CD4-positive, alpha-beta T cell treated with Interleukin-15 for 4 hours (primary cell): ENCODE results near the gene CRYBG3.
A peak's percentile ranks its signal among the peaks of the same experiment; 100 is the strongest.

Experiments
- DNase-seq: peaks from one replicate; pipeline ENCODE4 v3.0.0-alpha.2; 2020; ENCODE audit warnings: low spot score

CRYBG3 gene

DNA sequence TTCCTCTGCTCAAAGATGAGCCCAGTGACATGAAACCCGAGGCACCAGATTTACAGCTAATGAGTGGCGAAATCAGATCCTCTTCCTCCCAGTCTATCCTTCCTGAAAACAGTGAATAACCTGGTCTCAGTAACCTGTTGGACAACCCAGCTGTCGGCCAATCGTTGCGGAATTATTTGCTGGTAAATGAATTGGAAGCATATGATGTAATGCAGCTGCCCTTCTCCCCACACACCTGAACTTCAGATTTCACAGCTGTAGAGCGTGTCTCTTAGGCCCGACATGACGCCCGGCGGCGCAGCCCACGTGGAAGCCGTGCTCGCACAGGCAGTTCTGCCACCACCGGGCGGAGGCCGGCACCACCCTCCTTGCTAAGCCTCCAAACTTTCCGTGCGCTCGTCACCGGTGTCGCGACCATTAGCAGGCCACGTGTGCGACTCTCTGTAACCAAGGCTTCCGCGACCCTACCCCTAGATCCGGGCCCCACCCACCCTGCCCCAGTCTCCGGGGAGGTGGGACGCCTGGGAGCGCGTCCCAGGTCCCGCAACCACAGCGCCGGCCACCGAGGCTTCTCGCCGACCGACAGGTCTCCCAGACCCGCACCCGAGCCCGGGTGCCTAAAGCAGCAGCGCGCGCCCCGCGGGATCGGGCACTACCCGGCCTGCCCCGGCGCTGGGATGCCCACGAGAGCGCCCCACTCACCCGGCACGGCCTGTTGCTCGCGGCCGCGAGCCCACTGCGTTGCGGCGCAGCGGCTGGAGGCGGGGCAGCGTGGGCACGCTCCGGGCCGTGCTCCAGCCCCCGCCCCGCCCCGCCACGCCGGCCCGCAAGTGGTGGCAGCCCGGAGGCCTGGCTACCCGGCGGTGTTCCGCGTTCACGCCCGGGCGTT, 150.1 kb downstream of the CRYBG3 start, which contains the start of gene RIOX2:
RIOX2 (minus strand) TSS at position 753 of the 889 bp plus-strand sequence. CDS start 4,838 bp downstream, outside the sequence.
- peak; percentile 72 for DNase-seq

DNA sequence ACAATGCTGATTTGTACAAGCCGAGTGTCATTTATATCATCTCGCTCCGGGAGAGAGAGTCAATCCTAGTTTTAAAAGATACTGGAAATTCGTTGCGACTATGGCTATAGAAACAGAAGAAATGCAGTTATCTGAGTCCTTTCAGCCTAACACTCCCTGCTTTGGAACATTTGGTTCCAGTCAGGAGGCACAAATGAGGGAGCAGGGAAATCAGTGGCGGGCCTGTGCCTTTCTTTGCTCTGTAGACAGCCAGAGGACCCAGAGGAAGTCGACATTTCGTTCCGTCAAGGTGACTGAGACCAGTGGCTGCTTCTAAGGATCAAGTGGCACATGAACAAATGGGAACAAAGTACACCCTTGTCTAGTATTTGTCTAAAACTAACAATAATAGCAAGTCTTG, 151.2 kb downstream of the CRYBG3 start:
- DNase-seq, result no peak

DNA sequence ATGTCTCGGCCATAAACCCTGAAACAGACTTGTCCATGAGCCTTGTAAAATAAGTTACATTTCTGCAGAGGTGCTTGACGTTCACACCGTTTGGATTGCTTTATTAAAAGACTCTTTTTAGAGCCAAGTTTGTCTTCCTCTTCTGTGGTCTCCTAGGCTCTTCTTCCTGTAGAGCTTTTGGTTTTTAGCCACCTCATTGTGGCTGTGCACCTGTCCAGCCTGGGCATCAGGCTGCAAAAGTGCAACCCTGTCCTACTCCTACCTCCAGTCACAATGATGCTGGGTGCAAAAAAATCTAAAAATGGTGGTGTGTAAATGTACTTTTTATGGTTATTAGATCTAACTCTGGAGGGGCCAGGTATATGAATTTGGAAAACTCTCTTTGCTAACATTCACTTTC, 153.2 kb downstream of the CRYBG3 start:
- DNase-seq, result no peak

DNA sequence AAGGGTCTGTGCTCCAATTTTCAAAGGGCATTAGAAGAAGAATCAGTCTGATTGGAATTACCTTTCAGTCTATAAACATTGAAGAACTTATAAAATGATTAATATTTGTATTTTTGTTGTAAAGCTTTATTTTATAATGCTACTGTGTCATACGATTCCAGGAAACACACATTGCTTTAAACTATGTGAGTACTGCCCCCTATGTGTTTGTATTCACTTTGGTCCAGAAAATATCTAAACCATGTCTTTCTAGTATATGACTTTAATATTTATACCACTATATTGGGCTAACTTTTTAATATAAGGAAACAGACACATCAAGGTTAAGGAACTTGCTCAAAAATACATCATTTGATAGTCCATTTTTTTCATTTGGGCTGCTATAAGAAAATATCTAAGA, 153.7 kb downstream of the CRYBG3 start:
- no peak for DNase-seq

DNA sequence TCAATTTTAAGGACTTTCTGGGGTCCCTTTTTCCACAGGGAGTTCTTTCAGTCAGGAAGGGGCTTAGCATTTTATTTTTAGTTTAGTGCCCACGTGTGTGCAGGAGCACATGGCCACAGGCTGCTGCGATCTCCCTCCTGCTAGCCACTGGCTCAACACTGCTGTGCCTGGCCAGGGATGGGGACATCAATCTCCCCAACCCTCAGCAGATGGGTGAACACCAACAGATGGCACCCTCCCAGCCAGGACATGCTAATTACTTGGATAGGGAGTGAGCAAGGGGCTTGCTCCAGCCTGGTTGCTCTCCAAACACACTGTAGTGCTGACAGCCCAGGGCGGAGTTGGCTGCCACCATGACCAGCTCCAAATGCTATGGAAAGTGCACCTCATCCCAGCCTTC, 157.8 kb downstream of the CRYBG3 start:
- no peak for DNase-seq

DNA sequence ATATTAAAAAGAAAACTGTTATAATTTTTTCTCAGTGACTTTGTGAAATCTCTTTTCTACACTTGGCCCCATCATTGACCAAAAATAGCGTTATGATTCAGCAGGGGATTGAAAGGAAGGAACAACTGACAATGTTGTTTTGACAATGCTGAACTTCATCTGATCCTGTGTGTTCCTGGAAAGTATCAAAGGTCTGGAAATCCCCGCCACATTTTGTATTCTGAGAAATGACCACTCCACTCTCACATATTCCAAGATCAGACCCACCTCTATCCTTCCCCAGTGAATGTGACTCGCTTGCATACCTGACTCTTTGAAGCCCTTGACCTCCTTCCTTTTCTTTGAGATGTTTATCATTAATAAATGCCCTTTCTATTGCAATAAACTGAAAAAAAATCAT, 160.1 kb downstream of the CRYBG3 start:
- DNase-seq, result no peak

DNA sequence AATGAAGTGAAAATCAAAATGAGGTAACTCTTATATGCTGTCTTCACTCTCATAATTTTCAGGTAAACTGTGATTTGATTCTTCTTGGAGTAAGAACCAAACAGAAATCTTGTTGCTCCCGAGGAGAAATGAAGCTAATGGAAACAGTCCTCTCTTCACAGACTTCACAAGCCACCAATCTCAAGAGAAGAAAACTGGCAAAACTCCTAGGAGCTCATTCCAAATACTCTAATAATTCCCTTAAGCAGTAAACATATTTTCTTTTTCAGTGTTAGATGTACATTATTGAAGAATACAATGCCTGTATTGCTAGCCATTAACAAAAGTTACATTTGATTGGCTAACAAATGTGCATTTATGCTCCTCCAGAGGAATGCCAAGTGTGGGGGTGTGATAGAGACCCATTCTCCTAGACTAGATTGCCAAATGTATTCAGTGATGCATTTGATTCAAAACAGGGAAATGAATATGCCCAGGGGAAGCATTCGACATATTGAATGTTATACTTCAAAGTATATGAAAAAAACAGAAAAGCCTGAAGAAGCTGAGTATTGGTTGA, 162.2 kb downstream of the CRYBG3 start:
- no peak for DNase-seq

DNA sequence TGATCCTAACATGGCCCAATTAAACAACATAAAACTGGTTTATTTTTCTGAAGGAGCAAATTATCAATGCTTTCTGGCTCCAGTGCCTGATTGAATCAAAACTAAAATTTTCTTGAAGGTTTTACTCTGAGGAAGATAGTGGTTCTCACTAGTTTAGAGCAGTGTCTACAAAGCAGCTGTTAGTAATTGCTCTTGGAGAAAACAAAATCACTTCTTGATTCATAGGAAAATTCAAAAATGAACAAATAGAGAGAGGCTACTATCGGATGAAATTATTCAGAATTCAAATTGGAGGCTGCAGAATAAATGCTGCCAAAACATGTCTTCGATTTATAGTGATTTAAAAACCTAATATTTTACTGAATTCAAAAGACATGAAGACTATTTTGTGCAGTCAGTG, 165.5 kb downstream of the CRYBG3 start:
- DNase-seq, result no peak

DNA sequence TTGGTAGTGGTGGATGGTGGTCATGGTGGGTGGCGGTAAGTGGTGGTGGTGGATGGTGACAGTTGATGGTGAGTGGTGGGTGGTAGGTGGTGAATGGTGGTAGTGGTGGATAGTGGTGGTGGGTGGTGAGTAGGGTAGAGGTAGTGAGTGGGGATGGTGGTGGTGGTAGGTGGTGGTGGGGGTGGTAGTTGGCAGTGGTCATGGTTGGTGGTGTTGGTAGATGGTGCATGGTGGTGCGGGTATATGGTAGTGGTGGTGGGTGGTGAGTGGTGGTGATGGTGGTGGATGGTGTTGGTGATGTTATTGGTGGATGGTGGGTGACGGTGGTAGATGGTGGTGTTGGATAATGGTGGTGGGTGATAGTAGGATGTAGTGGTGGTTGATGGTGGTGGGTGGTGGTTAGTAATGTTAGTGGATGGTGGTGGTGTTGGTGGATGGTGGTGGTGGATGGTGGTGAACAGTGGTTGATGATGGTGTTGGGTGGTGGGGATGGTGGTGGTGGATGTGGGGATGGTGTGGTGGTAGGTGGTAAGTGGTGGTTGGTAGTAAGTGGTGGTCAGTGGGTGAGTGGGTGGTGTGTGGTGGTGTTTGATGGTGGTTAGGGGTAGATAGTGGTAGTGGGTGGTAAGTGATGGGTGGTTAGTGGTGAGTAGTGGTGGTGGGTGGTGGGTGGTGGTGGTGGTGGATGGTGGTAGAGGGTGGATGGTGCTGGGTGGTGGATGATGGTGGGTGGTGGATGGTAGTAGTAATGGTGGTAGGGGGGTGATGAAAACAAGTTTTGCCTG, 167.2 kb downstream of the CRYBG3 start:
- no peak for DNase-seq

DNA sequence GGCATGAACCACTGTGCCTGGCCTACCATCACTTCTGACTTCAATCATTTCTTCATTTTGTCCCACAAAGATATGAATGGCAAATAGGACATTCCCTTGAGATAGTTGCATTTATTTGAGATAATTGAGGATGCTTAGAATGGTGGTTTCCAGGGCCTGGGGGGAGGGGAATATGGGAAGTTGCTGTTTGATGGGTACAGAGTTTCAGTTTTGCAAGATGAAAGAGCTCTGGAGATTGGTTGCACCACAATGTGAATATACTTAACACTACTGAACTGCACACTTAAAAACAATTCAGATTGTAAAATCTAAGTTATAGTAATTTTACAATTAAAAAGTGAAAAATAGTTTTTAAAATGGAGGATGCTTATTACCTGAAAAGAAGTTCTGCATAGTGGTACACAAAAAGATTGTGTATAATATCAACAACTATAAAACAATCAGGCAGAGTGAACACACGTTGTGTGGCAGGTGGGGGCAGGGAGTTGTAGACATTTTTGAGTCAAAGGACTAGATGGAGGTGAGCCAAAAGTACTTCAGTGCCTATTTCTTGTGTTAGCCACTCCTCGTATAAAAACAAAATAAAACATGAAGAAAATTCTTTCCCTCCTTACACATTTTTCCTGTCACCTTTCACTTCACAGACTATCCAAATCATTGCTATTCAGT, 168.9 kb downstream of the CRYBG3 start:
- no peak for DNase-seq

DNA sequence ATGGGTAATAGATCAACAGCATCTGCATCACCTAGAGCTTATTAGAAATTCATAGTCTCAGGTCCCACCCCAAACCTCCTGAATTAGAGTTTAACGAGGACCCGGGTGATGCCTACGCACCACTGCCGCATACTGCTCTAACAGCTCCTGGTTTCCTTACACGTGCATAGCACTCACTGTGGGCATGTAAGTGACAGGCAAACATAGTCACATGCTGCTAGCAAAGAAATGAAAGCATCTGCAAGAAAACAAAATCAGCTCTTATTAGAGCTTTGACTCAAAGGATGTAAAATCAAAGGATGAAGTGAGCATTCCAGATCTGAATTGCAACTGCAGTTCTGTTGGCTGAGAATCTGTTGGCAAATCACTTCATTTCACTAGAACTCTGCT, 169.5 kb downstream of the CRYBG3 start:
- peak; percentile 16 for DNase-seq

DNA sequence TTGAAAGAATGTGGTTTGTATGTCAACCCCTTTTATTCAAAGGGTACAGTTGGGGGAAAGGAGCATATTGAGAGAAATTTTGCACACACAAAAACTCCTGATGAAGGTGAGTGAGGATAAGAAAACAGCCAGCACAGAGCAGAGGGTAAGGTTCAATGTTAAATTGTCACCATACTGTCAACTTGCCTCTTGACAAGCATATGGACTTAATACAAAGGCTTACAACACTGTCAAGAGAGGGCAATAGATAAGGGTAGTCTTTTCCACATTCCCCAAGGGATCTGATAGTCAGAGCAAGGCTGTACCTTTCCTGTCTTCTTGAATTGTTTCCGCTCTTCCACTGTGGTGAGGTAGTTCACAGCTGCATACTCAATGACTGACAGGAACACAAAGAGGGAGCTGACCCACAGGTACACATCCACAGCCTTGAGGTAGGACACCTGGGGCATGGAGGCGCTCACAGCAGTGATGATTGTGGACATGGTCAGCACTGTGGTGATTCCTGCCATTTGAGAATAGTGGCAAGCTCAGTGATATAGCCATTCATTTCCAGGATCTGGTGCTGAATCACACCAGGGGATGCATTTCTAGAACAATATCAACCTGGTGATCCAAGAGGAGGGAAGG, 170.8 kb downstream of the CRYBG3 start:
- DNase-seq, result no peak

DNA sequence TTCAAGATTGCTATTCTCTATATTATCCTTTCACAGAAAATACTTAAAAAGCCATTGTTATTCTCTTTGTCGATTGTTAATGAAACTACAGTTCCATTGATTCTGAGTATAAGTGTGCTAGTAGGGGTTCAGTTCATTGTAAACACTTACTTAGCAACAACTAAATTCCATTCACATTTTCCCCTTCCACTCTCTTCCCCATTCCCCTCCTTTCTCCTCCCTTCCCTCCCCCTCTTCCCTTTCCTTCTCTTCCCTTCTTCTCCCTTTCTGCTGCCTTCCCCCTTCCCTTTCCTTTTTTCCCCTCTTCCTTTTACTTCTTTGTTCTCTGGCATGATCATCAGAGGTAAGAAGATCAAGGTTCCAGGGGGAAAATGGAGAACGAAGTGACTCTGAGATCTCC, 171.7 kb downstream of the CRYBG3 start:
- DNase-seq, result no peak

DNA sequence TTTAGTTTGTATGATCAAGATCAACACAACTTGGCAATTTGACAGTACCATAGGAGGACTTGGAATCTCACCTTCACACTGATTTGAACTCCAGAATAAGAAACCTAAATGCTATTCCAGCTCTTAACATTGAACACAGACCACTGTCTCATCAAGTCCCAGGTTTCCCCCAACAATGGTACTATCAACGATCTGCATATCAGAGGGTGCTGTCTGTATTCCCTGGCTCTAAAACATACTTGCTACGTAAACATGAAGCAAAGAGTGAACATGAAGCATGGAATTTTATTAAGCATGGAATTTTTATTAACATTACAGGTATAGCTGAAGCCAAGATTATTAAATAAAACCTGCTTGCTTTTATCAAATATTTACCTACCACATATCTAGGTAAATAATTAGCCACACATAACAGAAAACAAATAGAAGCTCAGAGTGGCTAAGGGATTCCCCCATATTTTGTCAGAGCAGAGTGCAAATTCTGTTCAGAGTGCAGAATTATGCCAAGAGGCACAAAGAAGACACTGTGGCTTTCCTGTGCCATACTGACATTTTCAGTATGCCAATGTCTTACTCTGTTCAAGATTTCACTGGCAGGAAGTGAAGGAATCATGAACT, 172.6 kb downstream of the CRYBG3 start:
- no peak for DNase-seq
